WTC11 (cell line): ENCODE data around the gene EEF2KMT. TPM values are rescaled to one million over a fixed set of nuclear protein-coding genes. Genes with fewer than 3 reads are reported as not detected.
A peak's percentile ranks its signal among the peaks of the same experiment; 100 is the strongest.

Experiments
- ATAC-seq: fragments of 200-7000 bp; cut with Tn5 transposase; 2 replicates; pipeline ENCODE4 v1.10.0; 2021; ENCODE audit warnings: mild to moderate bottlenecking, moderate library complexity
- CTCF ChIA-PET: fragments of 300-600 bp; sonication (Branson Sonifier 250); formaldehyde crosslinking; loops from one replicate; lab custom pipeline; 2021; ENCODE audit warnings: antibody characterized with exemption; lab: Charles Lee
- POLR2A ChIA-PET: fragments of 350-600 bp; sonication (Branson Sonifier 250); formaldehyde crosslinking; loops from one replicate; lab custom pipeline; 2021; ENCODE audit warnings: antibody characterized with exemption; lab: Charles Lee
- DNase-seq: peaks from one replicate; pipeline ENCODE4 v3.0.0; 2021; ENCODE audit warnings: low spot score
- H3K27ac Mint-ChIP-seq: 2 replicates; pipeline ENCODE4 v1.8.0; 2021; ENCODE audit warnings: mixed read lengths
- H3K27me3 Mint-ChIP-seq: 2 replicates; pipeline ENCODE4 v1.8.0; 2021; ENCODE audit warnings: low read depth, mild to moderate bottlenecking, moderate library complexity, mixed read lengths
- H3K36me3 Mint-ChIP-seq: 2 replicates; pipeline ENCODE4 v1.8.0; 2021; ENCODE audit warnings: mixed read lengths
- H3K4me1 Mint-ChIP-seq: 2 replicates; pipeline ENCODE4 v1.8.0; 2022; ENCODE audit warnings: mixed read lengths
- H3K4me3 Mint-ChIP-seq: 2 replicates; pipeline ENCODE4 v1.8.0; 2021; ENCODE audit warnings: mild to moderate bottlenecking, moderate library complexity, mixed read lengths
- H3K9me3 Mint-ChIP-seq: 2 replicates; pipeline ENCODE4 v1.8.0; 2021; ENCODE audit warnings: mixed read lengths
- AFF4 ChIP-seq: sonication (generic); formaldehyde crosslinking; IDR thresholded peaks from 2 replicates; pipeline ENCODE4 v1.8.1; 2023; ENCODE audit warnings: mild to moderate bottlenecking, missing genetic modification reagents, borderline replicate concordance
- CDX4 ChIP-seq: fragments of 250-450 bp; sonication (Bioruptor Pico); IDR thresholded peaks from 2 replicates; pipeline ENCODE4 v1.9.0; 2021; ENCODE audit warnings: moderate library complexity, mild to moderate bottlenecking, inconsistent platforms, borderline replicate concordance
- CREB1 ChIP-seq: sonication (generic); formaldehyde crosslinking; IDR thresholded peaks from 2 replicates; pipeline ENCODE4 v1.8.0; 2023; ENCODE audit warnings: mild to moderate bottlenecking, missing genetic modification reagents
- CTCF ChIP-seq: fragments of 200-600 bp; IDR thresholded peaks from 2 replicates; pipeline ENCODE4 v1.8.0; 2022; ENCODE audit warnings: antibody characterized with exemption
- ESRRA ChIP-seq: sonication (generic); formaldehyde crosslinking; IDR thresholded peaks from 2 replicates; pipeline ENCODE4 v1.8.1; 2022; ENCODE audit warnings: mild to moderate bottlenecking, missing genetic modification reagents, borderline replicate concordance
- FOXP4 ChIP-seq: sonication (generic); formaldehyde crosslinking; IDR thresholded peaks from 2 replicates; pipeline ENCODE4 v1.8.0; 2022; ENCODE audit warnings: mild to moderate bottlenecking, missing genetic modification reagents
- GTF2I ChIP-seq: fragments of 250-450 bp; sonication (Bioruptor Pico); conservative IDR thresholded peaks from 2 replicates; pipeline ENCODE4 v1.4.0; 2021; ENCODE audit warnings: mild to moderate bottlenecking
- HMGXB4 ChIP-seq: sonication (generic); formaldehyde crosslinking; IDR thresholded peaks from 2 replicates; pipeline ENCODE4 v1.8.1; 2023; ENCODE audit warnings: mild to moderate bottlenecking, moderate library complexity, missing genetic modification reagents
- NFATC4 ChIP-seq: fragments of 250-450 bp; sonication (Bioruptor Pico); IDR thresholded peaks from 2 replicates; pipeline ENCODE4 v1.9.0; 2021; ENCODE audit warnings: mild to moderate bottlenecking
- NFYB ChIP-seq: sonication (generic); formaldehyde crosslinking; conservative IDR thresholded peaks from 2 replicates; pipeline ENCODE4 v1.8.0; 2022; ENCODE audit warnings: low read depth, missing genetic modification reagents
- NR2C2 ChIP-seq: sonication (generic); formaldehyde crosslinking; IDR thresholded peaks from 2 replicates; pipeline ENCODE4 v1.8.0; 2022; ENCODE audit warnings: mild to moderate bottlenecking, missing genetic modification reagents
- OVOL2 ChIP-seq: fragments of 250-450 bp; sonication (Bioruptor Pico); IDR thresholded peaks from 2 replicates; pipeline ENCODE4 v1.9.0; 2021; ENCODE audit warnings: mild to moderate bottlenecking, borderline replicate concordance
- RELA ChIP-seq: sonication (generic); formaldehyde crosslinking; IDR thresholded peaks from 2 replicates; pipeline ENCODE4 v1.8.1; 2022; ENCODE audit warnings: missing genetic modification reagents, mild to moderate bottlenecking, borderline replicate concordance
- SOX15 ChIP-seq: fragments of 250-450 bp; sonication (Bioruptor Pico); IDR thresholded peaks from 2 replicates; pipeline ENCODE4 v1.9.0; 2021; ENCODE audit warnings: mild to moderate bottlenecking
- USF2 ChIP-seq: sonication (generic); formaldehyde crosslinking; IDR thresholded peaks from 2 replicates; pipeline ENCODE4 v1.8.1; 2023; ENCODE audit warnings: mild to moderate bottlenecking, missing genetic modification reagents, moderate library complexity
- ZNF281 ChIP-seq: sonication (generic); formaldehyde crosslinking; IDR thresholded peaks from 2 replicates; pipeline ENCODE4 v1.8.0; 2023; ENCODE audit warnings: mild to moderate bottlenecking, missing genetic modification reagents
- ZNF317 ChIP-seq: sonication (generic); formaldehyde crosslinking; IDR thresholded peaks from 2 replicates; pipeline ENCODE4 v1.8.1; 2023; ENCODE audit warnings: low read depth, mild to moderate bottlenecking, moderate library complexity, missing genetic modification reagents, borderline replicate concordance
- ZNF416 ChIP-seq: fragments of 250-450 bp; sonication (Bioruptor Pico); IDR thresholded peaks from 2 replicates; pipeline ENCODE4 v1.9.0; 2021; ENCODE audit warnings: mild to moderate bottlenecking, inconsistent platforms
- ZNF423 ChIP-seq: fragments of 250-450 bp; sonication (Bioruptor Pico); IDR thresholded peaks from 2 replicates; pipeline ENCODE4 v2.1.2; 2022; ENCODE audit warnings: mild to moderate bottlenecking, moderate library complexity
- total RNA-seq: library from RNA; stranded (reverse); gene quantifications from 3 replicates; pipeline ENCODE4 v1.2.3, GENCODE V29; 2021

Gene EEF2KMT
- total RNA-seq, 1 experiment from 2014 or later, result 19.6 TPM

DNA sequence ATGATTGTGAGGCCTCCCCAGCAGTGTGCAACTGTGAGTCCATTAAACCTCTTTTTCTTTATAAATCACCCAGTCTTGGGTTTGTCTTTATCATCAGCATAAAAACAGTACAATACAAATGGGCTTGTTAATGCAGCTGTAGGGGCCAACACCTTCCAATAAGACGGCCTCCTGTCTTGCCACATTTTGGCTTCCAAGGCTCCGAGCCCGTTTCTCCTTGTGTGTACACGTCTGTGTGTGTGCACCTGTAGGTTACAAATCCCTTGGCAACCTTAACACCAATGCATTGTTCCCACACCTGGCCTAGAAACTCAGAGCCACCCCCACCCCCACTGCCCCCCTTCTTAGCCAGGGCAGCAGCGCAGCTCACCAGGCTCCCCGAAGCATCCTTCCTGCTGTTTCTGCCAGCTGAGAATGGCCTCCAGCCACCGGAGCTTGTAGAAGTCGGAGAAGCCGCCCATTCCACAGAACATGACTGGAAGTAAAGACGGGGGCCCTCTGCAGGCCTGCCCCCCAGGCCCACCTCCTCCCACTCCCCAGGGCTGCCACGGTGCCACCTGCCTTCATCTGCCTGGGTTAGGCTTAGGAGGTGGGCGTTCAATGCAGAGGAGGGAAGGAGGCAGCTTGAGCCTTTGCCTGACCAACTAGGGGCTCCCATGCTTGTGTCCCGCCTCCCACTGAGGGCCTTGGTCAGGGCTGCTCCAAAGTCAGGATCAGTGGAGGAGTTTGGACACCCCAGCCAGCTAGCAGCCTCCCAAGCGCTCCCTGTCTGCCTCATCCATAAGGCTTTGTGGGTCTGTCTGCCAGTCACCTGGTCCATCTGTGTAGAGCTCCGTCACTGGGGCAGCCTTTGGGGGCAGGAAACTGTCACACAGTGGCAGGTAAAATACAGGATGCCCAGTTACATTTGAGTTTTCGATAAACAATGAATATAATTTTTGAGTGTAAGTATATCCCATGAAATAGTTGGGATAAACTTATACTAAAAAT, 42.4 kb downstream of the EEF2KMT start (continued):
- TF ChIP-seq AFF4 (no peak), ZNF281 (CRISPR knock-in tag) (no peak), NFYB (no peak), CTCF (no peak), RELA (no peak), ZNF416 (CRISPR knock-in tag) (no peak), GTF2I (CRISPR knock-in tag) (no peak), ZNF423 (CRISPR knock-in tag) (no peak), CDX4 (CRISPR knock-in tag) (no peak)

DNA sequence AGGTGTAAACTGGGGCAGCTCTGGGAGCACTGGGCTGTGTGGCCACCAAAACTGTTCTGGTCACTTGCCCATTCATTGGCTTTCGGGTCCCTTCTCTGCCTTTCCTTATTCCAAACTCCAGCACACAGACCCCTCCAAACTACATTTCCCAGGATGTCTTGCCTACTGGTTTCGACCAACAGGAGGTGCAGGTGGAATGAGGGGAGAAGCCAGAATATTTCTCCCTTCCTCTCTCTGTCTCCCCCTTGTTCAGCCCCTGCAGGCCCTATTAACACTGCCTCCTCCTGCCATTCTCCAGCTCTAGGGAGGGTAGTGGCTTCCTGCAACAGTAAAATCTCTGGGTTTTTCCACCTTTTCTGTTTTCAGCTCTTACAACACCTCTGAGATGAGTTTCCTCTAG, 50.7 kb downstream of the EEF2KMT start:
- H3K27ac Mint-ChIP-seq, result peak overlapping the region; percentile 39; the same call in 1 of the 2 replicates
- H3K4me1 Mint-ChIP-seq, result 0 out of 2 replicates have a peak, but pooled peaks cover 4% of the 10 kb centered on the region
- no peak overlapping the region for H3K4me3 Mint-ChIP-seq
- ChIA-PET CTCF (interaction anchor here (2.4 to 2.9 kb wide), 2 partner anchors 10 to 12 kb away, joined by 12 to 14 read pairs; no protein-coding TSS in a partner anchor), POLR2A (no interaction called here)
- TF ChIP-seq NFYB (no peak), ESRRA (CRISPR knock-in tag) (no peak), USF2 (no peak), CDX4 (CRISPR knock-in tag) (no peak), SOX15 (CRISPR knock-in tag) (no peak), NR2C2 (CRISPR knock-in tag) (no peak), HMGXB4 (CRISPR knock-in tag) (no peak), OVOL2 (CRISPR knock-in tag) (no peak), CREB1 (CRISPR knock-in tag) (no peak), NFATC4 (CRISPR knock-in tag) (no peak), ZNF317 (CRISPR knock-in tag) (no peak), FOXP4 (CRISPR knock-in tag) (no peak), GTF2I (CRISPR knock-in tag) (no peak)
- peak; percentile 97 for ATAC-seq
- H3K27me3 Mint-ChIP-seq, result peaks cover 6% of the 10 kb centered on the region; the same call in 1 of the 2 replicates
- DNase-seq, result no peak
- no peaks in the 10 kb centered on the region; the same call in 1 of the 2 replicates for H3K9me3 Mint-ChIP-seq
- no peaks in the 10 kb centered on the region for H3K36me3 Mint-ChIP-seq
